HG03159 (cell line): ENCODE measurements around the gene PBXIP1.
A peak's percentile ranks its signal among the peaks of the same experiment; 100 is the strongest.

Source experiments
- ATAC-seq: cut with Tn5 transposase; IDR thresholded peaks from one replicate; pipeline ENCODE4 v1.9.1; 2021; ENCODE audit warnings: mild to moderate bottlenecking, moderate library complexity; ENCODE audit not compliant: unreplicated experiment

Gene PBXIP1

GRCh38 chr1:154959426-154959780, 3.5 kb upstream of the PBXIP1 start:
- ATAC-seq = no peak

- ATAC-seq = no peak
Measured at GRCh38 chr1:154958681-154959425, 3.0 kb upstream of the PBXIP1 start.

GRCh38 chr1:154958036-154958435, 2.1 kb upstream of the PBXIP1 start:
- ATAC-seq = no peak

- ATAC-seq = no peak
Measured at GRCh38 chr1:154957091-154957657, 1.3 kb upstream of the PBXIP1 start.

GRCh38 chr1:154956544-154956941, 644 bp upstream of the PBXIP1 start:
- ATAC-seq = no peak

- peak; percentile 49 for ATAC-seq
Measured at GRCh38 chr1:154955039-154955717, 721 bp downstream of the PBXIP1 start.

GRCh38 chr1:154954541-154954940, 1.4 kb downstream of the PBXIP1 start:
- no peak for ATAC-seq

- ATAC-seq = no peak
Measured at GRCh38 chr1:154953611-154954038, 2.3 kb downstream of the PBXIP1 start.

- ATAC-seq = no peak
Measured at GRCh38 chr1:154952664-154953063, 3.2 kb downstream of the PBXIP1 start.

- ATAC-seq = no peak
Measured at GRCh38 chr1:154951901-154952657, 3.8 kb downstream of the PBXIP1 start.

- ATAC-seq = no peak
Measured at GRCh38 chr1:154948079-154948478, 7.8 kb downstream of the PBXIP1 start.

GRCh38 chr1:154945962-154946850, 9.7 kb downstream of the PBXIP1 start:
- ATAC-seq = no peak

GRCh38 chr1:154945160-154945961, 10.5 kb downstream of the PBXIP1 start:
- ATAC-seq = no peak

- ATAC-seq = no peak
Measured at GRCh38 chr1:154944401-154945159, 11.3 kb downstream of the PBXIP1 start.

- no peak for ATAC-seq
Measured at GRCh38 chr1:154943649-154944400, 12.1 kb downstream of the PBXIP1 start.

GRCh38 chr1:154941333-154942013, 14.4 kb downstream of the PBXIP1 start:
- no peak for ATAC-seq

- ATAC-seq = no peak
Measured at GRCh38 chr1:154940651-154941194, 15.2 kb downstream of the PBXIP1 start.
